Mesenteric fat pad (tissue), 1 donor: ENCODE data around the gene ZNF555. TPM values are rescaled to one million over a fixed set of nuclear protein-coding genes. Genes with fewer than 3 reads are reported as not detected.
A peak's percentile ranks its signal among the peaks of the same experiment; 100 is the strongest.
"Not testable (repeated sequence)": the region's sequence is repeated elsewhere in the genome, so short reads cannot be mapped to it uniquely, and the experiment has no call there.

Source experiments
- DNase-seq: peaks from one replicate; pipeline ENCODE4 v3.0.0-alpha.2; 2020; ENCODE audit warnings: low spot score
- total RNA-seq: library from RNA; stranded (reverse); fragmentation: NEBNext Ultra II Directional; extraction: Animal tissue kit (Norgen Biotek cat#: 25700); gene quantifications from one replicate; pipeline ENCODE4 v1.2.1, GENCODE V29; 2021
- donor health status: DM: yes; HTN: yes; CAD: no.

Gene ZNF555
- total RNA-seq, 1 donor from 2014 or later = 4.1 TPM

- DNase-seq = no peak
Observed at GRCh38 chr19:2806736-2807378, 34.4 kb upstream of the ZNF555 start.

GRCh38 chr19:2807379-2808128, 33.7 kb upstream of the ZNF555 start:
- DNase-seq = no peak

- DNase-seq = no peak
Observed at GRCh38 chr19:2808129-2808941, 32.9 kb upstream of the ZNF555 start.

- DNase-seq = no peak
Observed at GRCh38 chr19:2809387-2810140, 31.7 kb upstream of the ZNF555 start.

- DNase-seq = no peak
Observed at GRCh38 chr19:2810141-2811091, 30.9 kb upstream of the ZNF555 start.

- no peak for DNase-seq
Observed at GRCh38 chr19:2811221-2811722, 30.0 kb upstream of the ZNF555 start.

- no peak for DNase-seq
Observed at GRCh38 chr19:2811735-2812413, 29.4 kb upstream of the ZNF555 start.

- no peak for DNase-seq
Observed at GRCh38 chr19:2812414-2813234, 28.7 kb upstream of the ZNF555 start.

- DNase-seq = no peak
Observed at GRCh38 chr19:2813235-2814160, 27.8 kb upstream of the ZNF555 start.

GRCh38 chr19:2814426-2814825, 26.8 kb upstream of the ZNF555 start:
- no peak for DNase-seq

- no peak for DNase-seq
Observed at GRCh38 chr19:2815191-2815614, 26.1 kb upstream of the ZNF555 start.

- no peak for DNase-seq
Observed at GRCh38 chr19:2815923-2816322, 25.4 kb upstream of the ZNF555 start.

GRCh38 chr19:2816641-2817040, 24.6 kb upstream of the ZNF555 start:
- DNase-seq = no peak

- not testable (repeated sequence) for DNase-seq
Observed at GRCh38 chr19:2817237-2817829, 23.9 kb upstream of the ZNF555 start.

GRCh38 chr19:2819540-2820111, 21.6 kb upstream of the ZNF555 start, which contains the start of gene ZNF554:
Gene ZNF554, plus strand, starts transcription at chr19:2819868. Its CDS starts 204 bp downstream, at chr19:2820072.
- DNase-seq = peak; percentile 100

GRCh38 chr19:2820112-2820702, 21.1 kb upstream of the ZNF555 start:
- DNase-seq = no peak
